ENCODE results near the gene TMOD1.

GRCh38 chr9:97487107-97487506 is 14.4 kb upstream of the TMOD1 start:
- no peak for TF ChIP-seq ZNF565 (CRISPR knock-in tag; conservative IDR thresholded peaks at IDR 0.05; ENCODE audit: low read depth)
- TF ChIP-seq CREB5 (CRISPR knock-in tag; IDR thresholded peaks at IDR 0.05; ENCODE audit: low read depth), result no peak
- no peak for TF ChIP-seq ARNTL (CRISPR knock-in tag; IDR thresholded peaks at IDR 0.05; ENCODE audit: borderline replicate concordance, low read depth)
- TF ChIP-seq PATZ1 (CRISPR knock-in tag; IDR thresholded peaks at IDR 0.05; ENCODE audit: borderline replicate concordance), result no peak
- TF ChIP-seq ZNF70 (CRISPR knock-in tag; IDR thresholded peaks at IDR 0.05), result no peak
- no peak for TF ChIP-seq BACH2 (CRISPR knock-in tag; IDR thresholded peaks at IDR 0.05; ENCODE audit: borderline replicate concordance)
- TF ChIP-seq ESRRG (CRISPR knock-in tag; IDR thresholded peaks at IDR 0.05), result no peak

Measured in SK-N-SH treated with all-trans-retinoic acid at 6 μM for 48 hours (cell line).